K562 (cell line): ENCODE results near the gene PIGC.

Experiments used
- ARNT ChIP-seq, 2 experiments: fragments of 450-650 bp; IDR thresholded peaks; 2 replicates each; pipeline ENCODE4 v1.6.1; 2016; ENCODE audit warnings: mild to moderate bottlenecking in 1 of 2
- EZH2 ChIP-seq: IDR thresholded peaks from 2 replicates; pipeline ENCODE4 v1.6.1; 2012; ENCODE audit warnings: low read depth, mild to moderate bottlenecking, inconsistent platforms, low read length, borderline replicate concordance
- JUND ChIP-seq, 2 experiments: IDR thresholded peaks; 2 replicates in 1 of 2; 3 replicates in 1 of 2; pipeline ENCODE4 v1.6.1; 2011; ENCODE audit warnings: borderline replicate concordance in 2 of 2, low read depth in 2 of 2, low read length in 2 of 2, improper control_type of control experiment in 1 of 2, missing biosample characterization in 1 of 2, missing genetic modification characterization in 1 of 2, missing genetic modification reagents in 1 of 2
- PML ChIP-seq: IDR thresholded peaks from 2 replicates; pipeline ENCODE4 v1.6.1; 2012; ENCODE audit warnings: low read length, inconsistent platforms
- ZBTB7A ChIP-seq: IDR thresholded peaks from 2 replicates; pipeline ENCODE4 v1.6.1; 2011; ENCODE audit warnings: low read depth, mild to moderate bottlenecking, low read length, moderate library complexity, borderline replicate concordance; ENCODE audit not compliant: control insufficient read depth
- ZNF174 ChIP-seq: fragments of 250-450 bp; sonication (Bioruptor Pico); IDR thresholded peaks from 2 replicates; pipeline ENCODE4 v1.4.0; 2020; ENCODE audit warnings: mild to moderate bottlenecking

DNA sequence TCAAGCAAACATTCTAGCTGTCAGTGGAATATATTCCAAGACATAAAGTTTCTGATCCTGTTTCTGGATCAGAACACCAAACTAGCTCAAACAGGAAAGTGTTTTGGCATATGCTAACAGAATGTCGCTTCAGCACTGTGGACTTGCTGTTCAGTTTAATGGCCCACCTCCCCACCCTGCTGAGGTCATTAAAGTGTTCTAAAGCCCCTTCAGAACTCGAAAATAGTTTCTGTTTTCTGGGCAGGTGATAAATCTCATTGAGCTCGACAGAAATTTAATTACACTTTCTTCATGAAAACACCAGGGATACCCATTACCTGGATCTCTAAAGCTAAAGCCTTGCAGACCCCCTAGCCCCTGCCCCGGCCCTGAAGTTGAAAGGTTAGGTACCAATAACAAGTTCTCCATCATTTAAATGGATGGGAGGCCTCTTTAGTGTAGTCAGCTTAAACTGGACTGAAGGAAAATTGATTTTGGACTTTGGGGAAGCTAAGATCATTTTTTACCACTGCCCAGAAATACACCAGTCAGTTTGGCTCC lies 27.3 kb downstream of the PIGC start:
- TF ChIP-seq PML, result no peak
- no peak for TF ChIP-seq ARNT (IDR thresholded peaks at IDR 0.05)
- TF ChIP-seq EZH2, result no peak
- no peak for TF ChIP-seq ZNF174 (CRISPR knock-in tag)
- no peak for TF ChIP-seq ZBTB7A
- no peak for TF ChIP-seq JUND (IDR thresholded peaks at IDR 0.05; ENCODE audit: borderline replicate concordance, low read depth, low read length)
- TF ChIP-seq JUND (tag; IDR thresholded peaks at IDR 0.05; ENCODE audit: borderline replicate concordance, low read depth, low read length), result no peak
